GM18505 (cell line): ENCODE measurements around the gene CAMK2B.

Experiments
- ATAC-seq: cut with Tn5 transposase; IDR thresholded peaks from one replicate; pipeline ENCODE4 v1.9.1; 2021; ENCODE audit not compliant: unreplicated experiment
- POLR2A ChIP-seq: IDR thresholded peaks from 4 replicates; pipeline ENCODE4 v1.6.1; 2011; ENCODE audit warnings: borderline replicate concordance; ENCODE audit not compliant: insufficient read depth, insufficient read length; ENCODE audit errors: extremely low read depth

The CAMK2B gene

DNA sequence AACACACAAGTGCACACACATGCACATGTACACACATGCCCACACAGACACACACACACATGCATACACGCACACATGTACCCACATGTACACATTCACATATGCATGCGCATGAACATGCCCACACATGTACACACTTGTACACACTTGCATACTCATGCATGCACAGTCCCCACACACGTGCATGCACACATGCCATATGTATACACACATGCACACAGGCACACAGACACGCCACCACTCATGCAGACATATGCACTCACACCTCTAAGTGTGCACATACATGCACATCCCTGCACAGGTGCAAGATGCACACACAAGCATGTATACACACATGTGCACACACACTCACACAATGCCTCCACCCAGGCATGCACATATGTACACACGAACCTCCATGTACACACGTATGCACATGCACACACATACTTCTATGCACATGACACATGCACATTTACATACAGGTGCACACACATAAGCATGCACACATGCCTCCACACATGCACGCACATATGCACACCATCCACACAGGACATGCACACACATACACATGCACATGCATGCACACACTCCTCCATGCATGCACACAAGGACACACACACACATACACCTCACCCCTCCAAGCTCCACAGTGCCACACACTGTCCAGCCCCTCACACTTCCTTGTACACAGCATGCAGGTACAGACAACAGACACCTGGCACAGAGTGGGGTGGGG is 78.8 kb downstream of the CAMK2B start:
- no peak for ATAC-seq
- TF ChIP-seq POLR2A = no peak

DNA sequence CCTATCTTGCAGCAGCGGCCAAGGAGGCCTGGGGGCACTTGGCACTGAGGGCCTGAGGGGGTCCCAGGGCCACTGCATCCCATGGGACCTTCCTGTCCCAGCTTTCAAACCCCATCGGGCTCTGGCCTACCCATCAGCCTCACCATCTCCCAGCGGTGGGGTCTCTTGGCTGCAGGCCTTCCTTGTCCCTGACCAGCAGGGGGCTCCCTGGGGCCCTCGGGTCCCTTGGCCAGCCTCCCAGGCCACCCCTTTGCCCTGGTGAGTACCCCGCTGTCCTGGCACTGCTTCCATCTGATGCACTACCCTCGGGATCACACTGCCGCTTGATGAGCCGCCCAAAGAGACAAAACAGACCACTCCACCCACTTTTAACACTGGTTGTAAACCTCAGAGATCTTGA is 81.1 kb downstream of the CAMK2B start:
- no peak for ATAC-seq
- TF ChIP-seq POLR2A = no peak

DNA sequence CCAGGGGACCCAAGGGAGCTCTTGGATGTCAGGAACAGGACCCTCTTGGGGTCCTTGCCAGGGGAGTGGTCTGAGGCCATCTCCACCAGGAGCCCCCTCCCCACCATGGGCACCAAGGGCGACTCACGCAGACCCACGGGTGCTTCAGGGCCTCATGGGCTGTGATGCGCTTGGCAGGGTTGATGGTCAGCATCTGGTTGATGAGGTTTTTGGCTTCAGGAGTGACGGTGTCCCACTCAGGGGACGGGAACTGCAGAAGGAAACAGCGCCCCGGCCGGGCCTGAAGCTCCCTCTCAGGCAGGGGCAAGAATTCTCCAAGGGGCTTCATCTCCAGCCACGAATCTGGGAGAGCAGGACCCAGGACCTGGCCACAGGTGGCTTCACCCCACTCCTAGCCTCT is 83.3 kb downstream of the CAMK2B start:
- ATAC-seq = no peak
- TF ChIP-seq POLR2A = no peak

DNA sequence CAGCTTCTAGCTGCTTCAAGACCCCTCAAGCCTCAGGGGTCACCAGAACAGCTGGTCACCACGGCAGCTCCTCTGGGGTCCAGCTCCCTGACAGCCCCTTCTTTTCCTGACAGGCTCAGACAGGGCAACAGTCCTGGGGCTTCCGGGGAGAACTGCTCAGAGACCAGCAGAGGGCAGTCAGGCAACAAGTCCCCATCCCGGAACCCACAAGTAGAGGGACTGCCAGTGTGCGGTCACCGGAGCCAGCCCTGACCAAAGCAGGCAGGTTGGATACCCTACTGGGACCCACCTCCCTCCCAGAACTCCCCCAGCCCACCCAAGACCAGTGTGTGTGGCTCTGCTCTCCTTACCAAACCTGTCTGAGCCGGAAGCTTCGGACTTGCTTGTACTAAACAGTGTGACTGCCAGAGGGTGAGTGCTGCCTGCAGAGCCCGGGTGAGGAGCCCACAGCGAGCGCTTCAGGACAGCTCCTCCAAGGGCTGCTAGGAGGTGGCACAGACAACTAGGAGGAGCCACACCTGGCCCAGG is 84.3 kb downstream of the CAMK2B start:
- peak; percentile 58 for ATAC-seq
- TF ChIP-seq POLR2A = no peak

DNA sequence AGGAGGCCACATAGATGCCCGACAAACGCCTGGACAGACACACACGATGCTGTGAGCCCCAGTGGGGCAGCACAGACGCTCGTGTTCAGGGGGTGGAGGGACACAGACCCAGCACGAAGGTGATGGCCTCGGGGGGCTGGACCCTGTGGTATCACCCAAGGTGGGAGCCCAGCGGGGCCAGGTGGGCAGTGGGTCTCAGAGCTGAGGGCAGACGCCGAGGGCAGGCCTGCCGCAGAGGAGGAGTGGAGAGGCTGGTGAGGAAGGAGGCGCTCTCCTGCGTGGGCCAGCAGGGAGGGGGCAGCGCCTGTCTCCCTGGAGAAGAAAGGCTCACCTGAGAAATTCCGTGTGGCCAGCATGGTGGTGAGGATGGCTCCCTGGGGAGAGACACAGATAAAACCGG is 85.0 kb downstream of the CAMK2B start:
- TF ChIP-seq POLR2A = no peak
- ATAC-seq = no peak

DNA sequence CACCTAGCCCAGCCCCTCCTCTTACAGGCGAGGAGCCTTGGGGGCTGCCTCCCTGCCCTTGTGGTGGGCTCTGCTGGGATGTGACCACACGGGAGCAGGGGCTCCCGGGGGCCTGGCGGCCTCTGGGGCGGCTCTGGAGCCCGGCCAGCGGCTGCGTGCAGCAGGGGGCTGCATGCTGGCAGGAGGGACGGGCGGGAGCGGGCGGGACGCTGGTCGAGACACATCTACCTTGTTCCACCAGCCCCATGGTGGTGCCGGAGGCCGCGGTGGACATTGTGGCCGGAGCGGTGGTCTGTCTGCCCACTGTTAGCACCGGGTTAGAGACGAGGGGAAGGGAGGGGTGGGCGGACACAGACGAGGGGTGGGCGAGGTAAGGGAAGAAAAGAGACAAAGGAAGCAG is 86.0 kb downstream of the CAMK2B start:
- no peak for TF ChIP-seq POLR2A
- no peak for ATAC-seq

DNA sequence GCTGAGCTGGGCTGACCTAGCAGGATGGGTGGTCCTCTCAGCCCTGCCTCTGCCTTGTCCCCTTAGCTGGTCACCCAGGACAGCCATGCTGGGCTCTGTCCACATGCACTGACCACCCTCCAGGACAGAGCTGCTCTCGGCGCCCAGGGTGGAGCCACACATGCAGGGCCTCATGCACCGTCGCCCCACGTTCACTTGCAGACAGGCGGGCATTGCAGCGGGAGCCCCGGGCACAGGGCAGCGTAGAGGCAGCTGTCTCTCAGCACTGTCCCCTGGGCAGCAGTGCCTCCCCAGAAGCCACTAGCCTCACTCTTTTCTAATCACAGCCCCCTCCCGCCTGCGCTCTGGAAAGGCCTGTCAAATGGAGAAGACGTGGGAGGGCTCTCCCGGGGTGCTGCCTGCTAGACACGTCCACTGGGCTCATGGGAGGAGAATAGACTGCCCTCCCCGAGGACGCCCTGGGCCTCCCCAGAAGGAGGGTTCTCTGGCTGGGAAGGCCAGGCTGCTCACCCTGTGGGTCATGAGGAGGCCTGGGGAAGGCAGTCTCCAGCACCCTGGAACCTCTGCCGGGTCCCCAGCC is 87.2 kb downstream of the CAMK2B start:
- no peak for TF ChIP-seq POLR2A
- no peak for ATAC-seq

DNA sequence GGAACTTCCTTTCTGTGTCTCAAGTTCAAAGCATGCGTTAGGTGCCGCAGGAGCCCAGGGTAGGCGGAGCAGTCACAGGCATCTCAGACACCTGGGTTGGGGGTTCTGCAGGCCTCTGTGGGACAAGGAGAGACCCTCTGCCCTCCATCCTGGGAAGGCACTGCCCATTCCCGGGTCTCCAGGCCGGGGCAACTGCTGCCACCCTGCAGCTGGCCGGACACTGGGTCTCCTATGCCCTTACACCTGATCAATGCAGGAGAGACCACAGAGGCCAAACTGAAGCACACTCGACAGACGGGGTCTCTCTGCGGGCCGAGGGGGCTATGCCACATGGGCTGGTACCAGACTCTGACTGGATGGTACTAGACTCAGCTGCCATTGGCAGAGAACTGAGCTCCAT is 87.7 kb downstream of the CAMK2B start:
- no peak for TF ChIP-seq POLR2A
- no peak for ATAC-seq

DNA sequence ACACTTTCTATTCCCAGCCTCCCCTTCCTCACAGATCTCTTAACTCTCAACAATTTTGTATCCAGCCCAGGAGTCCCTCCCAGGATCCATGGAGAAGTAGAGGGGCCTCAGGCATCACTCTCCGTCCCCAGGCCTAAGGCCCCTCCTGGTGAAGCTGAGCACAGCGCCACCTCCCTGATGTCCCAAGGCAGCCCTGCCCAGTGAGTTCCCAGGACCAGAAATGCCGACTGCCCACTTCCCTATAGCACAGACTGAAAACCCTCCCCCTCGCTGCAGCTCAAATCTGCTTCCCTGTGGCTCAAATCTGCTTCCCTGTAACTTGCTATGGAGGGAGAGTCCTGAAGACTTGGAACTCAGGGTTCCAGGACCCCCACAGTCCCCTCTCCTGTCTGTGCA is 89.1 kb downstream of the CAMK2B start:
- no peak for ATAC-seq
- TF ChIP-seq POLR2A = no peak

DNA sequence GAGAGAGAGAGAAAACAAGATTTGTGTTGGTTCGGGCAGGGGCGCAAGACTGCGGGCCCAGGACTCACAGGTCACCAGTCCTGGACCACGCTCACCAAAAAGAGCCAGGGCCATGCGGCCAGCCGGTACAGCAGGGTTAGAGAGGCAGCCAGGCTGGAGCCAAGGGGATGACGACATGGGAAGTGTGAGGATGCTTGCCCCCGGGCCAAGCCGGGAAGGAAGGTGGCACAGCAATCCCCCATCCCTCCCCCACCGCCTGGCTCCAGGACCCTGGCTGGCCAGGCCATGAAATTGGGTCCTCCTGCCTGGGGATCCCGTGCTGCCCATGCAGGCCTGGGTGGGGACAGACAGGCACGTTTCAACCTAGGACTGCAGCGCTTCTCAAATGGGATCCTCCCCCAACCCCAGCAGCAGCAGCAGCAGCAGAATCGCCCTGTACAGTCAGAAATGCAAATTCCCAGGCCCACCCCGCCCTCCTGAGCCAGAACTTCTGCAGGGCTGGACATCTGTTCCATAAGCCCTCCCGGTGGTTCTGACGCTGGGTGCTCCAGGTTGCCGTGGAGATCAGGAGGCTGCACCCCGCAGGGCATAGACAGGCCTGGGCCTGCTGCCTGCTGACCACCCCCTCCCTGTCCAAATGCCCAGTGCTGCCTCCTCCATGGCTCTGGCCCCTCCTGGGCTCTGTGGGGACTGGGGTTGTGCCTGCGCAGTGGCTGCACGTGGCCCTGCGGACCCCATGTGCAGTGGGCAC is 89.6 kb downstream of the CAMK2B start:
- ATAC-seq = no peak

DNA sequence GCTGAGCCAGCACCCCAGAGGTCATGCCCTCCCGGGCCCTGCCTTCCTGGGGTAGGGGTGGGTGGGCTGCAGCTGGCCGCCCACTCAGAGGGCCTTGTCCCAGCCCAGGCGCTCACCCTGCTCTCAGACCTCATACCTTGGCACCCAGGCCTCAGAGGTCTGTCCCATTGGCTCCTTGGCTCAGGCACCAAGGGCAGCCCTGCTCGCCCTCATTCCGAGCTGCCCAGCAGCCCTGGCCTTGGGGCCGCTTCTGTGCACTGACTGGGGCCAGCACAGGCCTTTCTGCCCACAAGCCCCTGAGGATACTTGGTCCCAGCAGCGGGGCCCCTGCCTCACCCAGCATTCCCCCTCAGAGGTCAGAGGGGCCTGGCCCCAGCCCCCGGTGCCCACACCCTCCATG is 90.3 kb downstream of the CAMK2B start:
- no peak for ATAC-seq
- no peak for TF ChIP-seq POLR2A

More for the DNA sequence above, 89.6 kb downstream of the CAMK2B start:
- no peak for TF ChIP-seq POLR2A

DNA sequence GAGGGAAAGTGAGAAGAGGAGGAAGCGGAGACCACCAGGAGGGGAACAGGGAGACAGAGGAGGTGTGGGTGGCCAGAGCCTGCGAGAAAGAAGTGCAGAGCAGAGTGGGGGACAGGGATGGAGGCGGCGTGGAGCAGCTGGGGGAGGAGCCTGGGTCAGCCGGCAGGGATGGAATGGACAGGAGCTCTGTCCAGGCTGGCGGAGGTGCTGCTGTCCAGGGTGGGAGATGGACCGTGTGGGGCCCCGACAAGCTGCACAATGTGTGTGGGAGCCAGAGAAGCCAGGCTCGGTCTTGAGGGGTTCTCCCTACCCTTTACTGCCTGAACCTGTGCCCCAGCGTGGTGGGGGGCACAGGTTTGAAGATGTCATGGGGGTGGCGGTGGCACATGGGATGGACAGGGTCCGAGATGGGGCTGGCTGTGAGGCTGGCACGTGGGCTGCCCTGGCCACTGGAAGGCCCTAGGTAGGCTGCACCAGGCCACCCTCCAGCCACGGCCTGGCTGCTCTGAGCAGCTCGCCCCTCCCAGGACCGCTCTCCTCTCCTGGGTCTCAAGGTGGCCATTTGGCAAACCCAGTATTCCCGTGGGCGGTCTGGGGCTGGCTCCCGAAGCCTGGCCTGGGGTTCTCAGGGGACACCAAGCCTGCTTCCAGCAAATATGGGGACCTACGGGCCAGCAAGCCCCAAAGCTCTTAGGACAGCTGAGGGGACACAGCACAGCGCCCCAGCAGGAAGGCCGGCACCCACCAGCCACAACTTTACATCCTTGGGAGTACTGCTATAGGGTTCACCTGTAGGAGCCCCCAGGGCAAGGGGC is 92.3 kb downstream of the CAMK2B start:
- no peak for TF ChIP-seq POLR2A
- no peak for ATAC-seq

DNA sequence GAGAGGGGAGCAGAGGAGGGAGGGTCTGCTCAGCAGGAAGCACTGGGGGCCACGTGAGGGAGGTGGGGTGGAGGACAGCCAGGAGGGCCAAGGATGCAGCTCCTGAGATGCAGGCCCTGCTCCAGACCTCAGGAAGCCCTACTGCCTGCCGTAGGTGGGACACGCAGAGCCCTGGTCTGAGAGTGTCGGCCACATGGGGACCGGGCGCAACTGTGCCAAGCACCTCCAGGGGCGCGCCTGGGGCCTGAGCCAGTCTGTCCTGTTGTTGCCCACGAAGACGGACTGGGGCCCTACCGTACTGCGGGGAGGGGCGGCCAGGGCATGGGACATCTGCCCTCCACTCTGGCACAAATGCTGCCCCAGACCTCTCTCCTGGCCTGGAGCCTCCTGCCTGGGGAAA is 93.0 kb downstream of the CAMK2B start:
- no peak for TF ChIP-seq POLR2A
- ATAC-seq = no peak
